GM12878 (cell line): ENCODE data around the gene WDR45B. TPM values are rescaled to one million over a fixed set of nuclear protein-coding genes. Genes with fewer than 3 reads are reported as not detected.
A peak's percentile ranks its signal among the peaks of the same experiment; 100 is the strongest.
"Not testable (repeated sequence)": the region's sequence is repeated elsewhere in the genome, so short reads cannot be mapped to it uniquely, and the experiment has no call there.

ENCODE experiments used
- ATAC-seq: fragments of 200-7000 bp; cut with Tn5 transposase; 3 replicates; pipeline ENCODE4 v1.9.1; 2020; ENCODE audit warnings: mild to moderate bottlenecking, moderate library complexity
- BruUV-seq: library from RNA; stranded (reverse); fragments of 400-500 nt; replicated peaks from 2 replicates; lab custom pipeline; 2021; lab: Mats Ljungman, UMichigan
- CTCF ChIA-PET: fragments of 300-600 bp; sonication (Branson Sonifier 250); formaldehyde crosslinking; extraction: SDS; loops from one replicate; lab custom pipeline; 2021; ENCODE audit warnings: inconsistent platforms; lab: Yijun Ruan, JAX
- POLR2A ChIA-PET: fragments of 350-600 bp; formaldehyde crosslinking; extraction: SDS; loops from one replicate; lab custom pipeline; 2021; ENCODE audit warnings: inconsistent platforms; lab: Charles Lee
- RAD21 ChIA-PET: fragments of 300-600 bp; sonication (Branson Sonifier 250); formaldehyde crosslinking; loops from one replicate; lab custom pipeline; 2023; ENCODE audit warnings: antibody characterized with exemption; ENCODE audit not compliant: unreplicated experiment; lab: Charles Lee
- SMC1A ChIA-PET: fragments of 300-600 bp; sonication (Branson Sonifier 250); formaldehyde crosslinking; loops from one replicate; lab custom pipeline; 2023; ENCODE audit not compliant: unreplicated experiment, uncharacterized antibody; lab: Charles Lee
- DNase-seq: peaks from one replicate; pipeline ENCODE4 v3.0.0-alpha.2; 2011; ENCODE audit warnings: low read depth, low spot score
- FAIRE-seq: peaks from 3 replicates; lab custom pipeline; 2011; peaks lifted over from hg19 to GRCh38; lab: Jason Lieb, UNC
- H2AFZ ChIP-seq: 2 replicates; pipeline ENCODE4 v1.6.0; 2011; ENCODE audit warnings: low read depth, low read length, control low read depth; ENCODE audit not compliant: control insufficient read depth
- H3K27ac ChIP-seq: 2 replicates; pipeline ENCODE4 v1.5.1; 2011; ENCODE audit warnings: control low read depth; ENCODE audit not compliant: control insufficient read depth, insufficient read depth
- H3K27me3 ChIP-seq, 2 experiments: replicated peaks in 1 of 2; 2 replicates each; pipeline versions ENCODE4 v1.6.0 to v1.6.1; 2011; ENCODE audit warnings: low read length in 1 of 2; ENCODE audit not compliant: control insufficient read depth in 2 of 2, insufficient read depth in 2 of 2
- H3K36me3 ChIP-seq, 2 experiments: 2 replicates each; pipeline ENCODE4 v1.5.1; 2011; ENCODE audit warnings: low read length in 1 of 2; ENCODE audit not compliant: control insufficient read depth in 2 of 2, insufficient read depth in 2 of 2
- H3K4me1 ChIP-seq: 2 replicates; pipeline ENCODE4 v1.6.1; 2011; ENCODE audit warnings: mild to moderate bottlenecking, low read length, moderate library complexity, mixed read lengths; ENCODE audit not compliant: control insufficient read depth, insufficient read depth
- H3K4me2 ChIP-seq: 2 replicates; pipeline ENCODE4 v1.6.0; 2011; ENCODE audit warnings: control low read depth; ENCODE audit not compliant: control insufficient read depth, insufficient read depth
- H3K4me3 ChIP-seq: fragments of 200-600 bp; sonication (generic); 2 replicates; pipeline ENCODE4 v1.5.1; 2016
- H3K79me2 ChIP-seq: 2 replicates; pipeline ENCODE4 v1.6.0; 2011; ENCODE audit warnings: low read length; ENCODE audit not compliant: control insufficient read depth, insufficient read depth
- H3K9ac ChIP-seq: 2 replicates; pipeline ENCODE4 v1.8.0; 2011; ENCODE audit warnings: low read length, control low read depth, mixed read lengths; ENCODE audit not compliant: control insufficient read depth, insufficient read depth
- H3K9me3 ChIP-seq: replicated peaks from 3 replicates; pipeline ENCODE4 v1.5.1; 2011; ENCODE audit warnings: mild to moderate bottlenecking, low read length; ENCODE audit not compliant: control insufficient read depth, insufficient read depth
- H4K20me1 ChIP-seq: 2 replicates; pipeline ENCODE4 v1.6.0; 2011; ENCODE audit not compliant: control insufficient read depth, insufficient read depth
- NRF1 ChIP-seq: conservative IDR thresholded peaks from 2 replicates; pipeline ENCODE4 v1.6.1; 2011; ENCODE audit warnings: mild to moderate bottlenecking, low read depth, low read length, improper control_type of control experiment
- SUPT20H ChIP-seq: IDR thresholded peaks from 2 replicates; pipeline ENCODE4 v1.6.1; 2011; ENCODE audit warnings: low read depth, mild to moderate bottlenecking, low read length, moderate library complexity, borderline replicate concordance; ENCODE audit not compliant: control insufficient read depth
- ZNF207 ChIP-seq: fragments of 450-650 bp; IDR thresholded peaks from 2 replicates; pipeline ENCODE4 v1.6.1; 2014; ENCODE audit warnings: antibody characterized with exemption, mild to moderate bottlenecking, borderline replicate concordance
- WGBS: methylation state at CpG from one replicate; pipeline ENCODE4 v1.1.6; 2016; ENCODE audit warnings: low lambda C conversion rate; ENCODE audit not compliant: insufficient replicate concordance, insufficient coverage; ENCODE audit errors: missing lambda C conversion rate; 5-methylcytosine and 5-hydroxymethylcytosine counted together
- in situ Hi-C: fragments of 300-500 bp; cut with MboI; formaldehyde crosslinking; loops from 9 replicates; pipeline ENCODE4 v1.14.3; 2018; ENCODE audit warnings: mixed read lengths
- intact Hi-C: fragments of 100-400 bp; cut with micrococcal nuclease; formaldehyde crosslinking; loops from one replicate; pipeline ENCODE4 v1.14.2; 2022; ENCODE audit not compliant: unreplicated experiment
- polyA plus RNA-seq, 11 experiments: library from polyadenylated mRNA; depleted of rRNA in 4 of 11; unstranded in 6 of 11; stranded (reverse) in 5 of 11; fragments of >200 nt; fragmentation: Nextera tagmentation in 4 of 11; fragmentation: Illumina TruSeq in 1 of 11; extraction: Ambion mirVana in 4 of 11; extraction: Trizol in 1 of 11; gene quantifications; 1 replicate in 1 of 11; 2 replicates in 10 of 11; pipeline versions ENCODE4 v1.2.1 to v1.2.3, GENCODE V29; 2011 to 2016; ENCODE audit warnings: inconsistent platforms in 2 of 11, missing spikeins in 2 of 11, low read depth in 1 of 11
- total RNA-seq, 4 experiments: library from RNA; depleted of rRNA in 3 of 4; stranded (reverse); fragments of >200 nt in 3 of 4; fragmentation: Illumina TruSeq in 1 of 4; extraction: Trizol in 1 of 4; gene quantifications; 2 replicates each; pipeline versions ENCODE4 v1.2.1 to v1.2.3, GENCODE V29; 2013 to 2021
- TF ChIP-seq, protein P1 (sequence below), 3 experiments: IDR thresholded peaks in 2 of 3; conservative IDR thresholded peaks in 1 of 3; 2 replicates each; pipeline ENCODE4 v1.5.1; 2011; ENCODE audit warnings: low read depth in 3 of 3, low read length in 3 of 3, mild to moderate bottlenecking in 3 of 3, control low read depth in 2 of 3, moderate library complexity in 2 of 3, inconsistent platforms in 1 of 3, mixed read lengths in 1 of 3; ENCODE audit not compliant: control insufficient read depth in 2 of 3, insufficient read depth in 1 of 3; ENCODE audit errors: extremely low read depth in 1 of 3

Gene WDR45B
- total and polyA plus RNA-seq, 10 of the 15 experiments (the other 5 are each of a cell fraction or from before 2014, with no cell fraction given), result 1.0 to 73.7 (median 26.6) TPM

DNA sequence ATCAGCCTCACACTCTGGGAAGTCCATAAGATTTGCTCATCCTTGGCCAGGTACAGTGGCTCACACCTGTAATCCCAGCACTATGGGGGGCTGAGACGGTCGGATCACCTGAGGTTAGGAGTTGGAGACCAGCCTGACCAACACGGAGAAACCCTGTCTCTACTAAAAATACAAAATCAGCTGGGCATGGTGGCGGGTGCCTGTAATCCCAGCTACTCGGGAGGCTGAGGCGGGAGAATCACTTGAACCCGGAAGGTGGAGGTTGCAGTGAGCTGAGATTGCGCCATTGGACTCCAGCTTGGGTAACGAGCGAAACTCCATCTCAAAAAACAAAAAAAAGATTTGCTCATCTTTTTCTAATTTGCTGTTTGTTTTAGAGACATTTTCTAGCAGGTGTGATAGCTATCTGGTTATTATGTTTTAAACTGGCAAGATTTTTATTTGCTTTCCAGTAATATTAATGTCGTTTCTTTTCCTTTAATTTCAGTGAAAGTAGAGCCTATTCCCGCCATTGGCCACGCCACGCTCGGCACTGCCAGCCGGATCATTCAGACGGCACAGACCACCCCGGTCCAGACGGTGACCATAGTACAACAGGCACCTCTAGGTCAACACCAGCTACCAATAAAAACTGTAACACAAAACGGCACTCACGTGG, 61.5 kb downstream of the WDR45B start (continued):
- TF ChIP-seq, protein P1, sequence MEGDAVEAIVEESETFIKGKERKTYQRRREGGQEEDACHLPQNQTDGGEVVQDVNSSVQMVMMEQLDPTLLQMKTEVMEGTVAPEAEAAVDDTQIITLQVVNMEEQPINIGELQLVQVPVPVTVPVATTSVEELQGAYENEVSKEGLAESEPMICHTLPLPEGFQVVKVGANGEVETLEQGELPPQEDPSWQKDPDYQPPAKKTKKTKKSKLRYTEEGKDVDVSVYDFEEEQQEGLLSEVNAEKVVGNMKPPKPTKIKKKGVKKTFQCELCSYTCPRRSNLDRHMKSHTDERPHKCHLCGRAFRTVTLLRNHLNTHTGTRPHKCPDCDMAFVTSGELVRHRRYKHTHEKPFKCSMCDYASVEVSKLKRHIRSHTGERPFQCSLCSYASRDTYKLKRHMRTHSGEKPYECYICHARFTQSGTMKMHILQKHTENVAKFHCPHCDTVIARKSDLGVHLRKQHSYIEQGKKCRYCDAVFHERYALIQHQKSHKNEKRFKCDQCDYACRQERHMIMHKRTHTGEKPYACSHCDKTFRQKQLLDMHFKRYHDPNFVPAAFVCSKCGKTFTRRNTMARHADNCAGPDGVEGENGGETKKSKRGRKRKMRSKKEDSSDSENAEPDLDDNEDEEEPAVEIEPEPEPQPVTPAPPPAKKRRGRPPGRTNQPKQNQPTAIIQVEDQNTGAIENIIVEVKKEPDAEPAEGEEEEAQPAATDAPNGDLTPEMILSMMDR (IDR thresholded peaks at IDR 0.05 in 2 of 3, conservative IDR thresholded peaks at IDR 0.05 in 1 of 3; ENCODE audit: control insufficient read depth in 2 of 3, extremely low read depth in 1 of 3, insufficient read depth in 1 of 3, low read depth in 3 of 3, low read length in 3 of 3), result no peak
- TF ChIP-seq ZNF207 (no peak), NRF1 (no peak), SUPT20H (no peak)

DNA sequence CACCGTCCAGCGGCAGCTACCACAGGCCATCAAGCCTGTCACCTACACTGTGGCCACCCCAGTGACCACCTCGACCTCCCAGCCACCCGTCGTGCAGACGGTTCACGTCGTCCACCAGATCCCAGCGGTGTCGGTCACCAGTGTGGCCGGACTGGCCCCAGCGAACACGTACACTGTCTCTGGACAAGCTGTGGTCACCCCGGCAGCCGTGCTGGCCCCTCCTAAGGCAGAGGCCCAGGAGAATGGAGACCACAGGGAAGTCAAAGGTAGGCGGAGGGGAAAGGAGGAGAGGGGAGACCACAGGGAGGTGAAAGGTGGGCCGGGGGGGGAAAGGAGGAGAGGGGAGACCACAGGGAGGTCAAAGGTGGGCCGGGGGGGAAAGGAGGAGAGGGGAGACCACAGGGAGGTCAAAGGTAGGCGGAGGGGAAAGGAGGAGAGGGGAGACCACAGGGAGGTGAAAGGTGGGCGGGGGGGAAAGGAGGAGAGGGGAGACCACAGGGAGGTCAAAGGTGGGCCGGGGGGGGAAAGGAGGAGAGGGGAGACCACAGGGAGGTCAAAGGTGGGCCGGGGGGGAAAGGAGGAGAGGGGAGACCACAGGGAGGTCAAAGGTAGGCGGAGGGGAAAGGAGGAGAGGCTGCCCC, 62.2 kb downstream of the WDR45B start:
- H3K9me3 ChIP-seq, ATAC-seq, H3K27ac ChIP-seq, RAD21 ChIA-PET, SMC1A ChIA-PET, H3K9ac ChIP-seq, in situ Hi-C loops, BruUV-seq, H3K4me3 ChIP-seq, H4K20me1 ChIP-seq, H3K79me2 ChIP-seq, H3K4me2 ChIP-seq, H2AFZ ChIP-seq, DNase-seq, CTCF ChIA-PET, H3K27me3 ChIP-seq, intact Hi-C loops, H3K4me1 ChIP-seq: not testable (repeated sequence)
- H3K36me3 ChIP-seq, result peaks cover 24 to 25% of the 10 kb centered on the region in 2 experiments
- 94% methylated on average over 18 of the region's 23 CpGs for WGBS
- POLR2A ChIA-PET, result interaction anchor here (0.7 kb wide), 1 partner anchor 93 kb away, joined by 3 read pairs; no protein-coding TSS in a partner anchor
- FAIRE-seq, result peak; percentile 96
